Activated naive CD8-positive, alpha-beta T cell treated with anti-CD3 and anti-CD28 coated beads, Interleukin-2, amount 50 U/mL, for 24 hours (primary cell): ENCODE results near the gene ACMSD.
A peak's percentile ranks its signal among the peaks of the same experiment; 100 is the strongest.
"Not testable (repeated sequence)": the region's sequence is repeated elsewhere in the genome, so short reads cannot be mapped to it uniquely, and the experiment has no call there.

Source experiments
- ATAC-seq: fragments of 150-1000 bp; cut with Tn5 transposase; one replicate; pipeline ENCODE4 v1.10.0; 2021
- DNase-seq: peaks from one replicate; pipeline ENCODE4 v3.0.0; 2021
- H3K27ac Mint-ChIP-seq: one replicate; pipeline ENCODE4 v1.8.0; 2021; ENCODE audit warnings: mild to moderate bottlenecking, mixed read lengths
- H3K27me3 Mint-ChIP-seq: one replicate; pipeline ENCODE4 v1.8.0; 2021; ENCODE audit warnings: mixed read lengths
- H3K36me3 Mint-ChIP-seq: one replicate; pipeline ENCODE4 v1.8.0; 2021; ENCODE audit warnings: low read depth, mixed read lengths
- H3K4me1 Mint-ChIP-seq: one replicate; pipeline ENCODE4 v1.8.0; 2021; ENCODE audit warnings: mixed read lengths
- H3K4me3 Mint-ChIP-seq: one replicate; pipeline ENCODE4 v1.8.0; 2021; ENCODE audit warnings: mild to moderate bottlenecking, moderate library complexity, mixed read lengths
- H3K9me3 Mint-ChIP-seq: one replicate; pipeline ENCODE4 v1.8.0; 2021; ENCODE audit warnings: mixed read lengths

The ACMSD gene

DNA sequence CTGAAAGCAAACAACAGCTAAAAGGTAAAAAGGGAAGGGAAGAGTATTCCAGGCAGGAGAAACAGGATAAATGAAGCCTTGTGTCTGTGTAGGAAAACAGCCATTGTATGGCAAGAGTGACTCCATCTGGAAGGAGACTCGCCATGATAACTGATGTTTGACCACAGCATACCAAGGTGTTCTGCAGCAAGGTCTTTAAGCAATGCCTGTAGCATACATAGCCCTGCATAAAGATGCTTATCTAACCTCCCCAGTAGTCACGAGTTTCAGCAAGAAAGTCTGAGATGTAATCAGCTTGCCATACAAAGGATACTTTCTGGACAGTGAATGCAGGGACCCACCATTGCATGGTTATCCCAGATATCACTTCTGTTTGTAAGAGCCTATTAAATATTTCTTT, 68.3 kb downstream of the ACMSD start:
- ATAC-seq: no peak
- no peak overlapping the region for H3K4me3 Mint-ChIP-seq
- peaks cover 14% of the 10 kb centered on the region for H3K9me3 Mint-ChIP-seq

DNA sequence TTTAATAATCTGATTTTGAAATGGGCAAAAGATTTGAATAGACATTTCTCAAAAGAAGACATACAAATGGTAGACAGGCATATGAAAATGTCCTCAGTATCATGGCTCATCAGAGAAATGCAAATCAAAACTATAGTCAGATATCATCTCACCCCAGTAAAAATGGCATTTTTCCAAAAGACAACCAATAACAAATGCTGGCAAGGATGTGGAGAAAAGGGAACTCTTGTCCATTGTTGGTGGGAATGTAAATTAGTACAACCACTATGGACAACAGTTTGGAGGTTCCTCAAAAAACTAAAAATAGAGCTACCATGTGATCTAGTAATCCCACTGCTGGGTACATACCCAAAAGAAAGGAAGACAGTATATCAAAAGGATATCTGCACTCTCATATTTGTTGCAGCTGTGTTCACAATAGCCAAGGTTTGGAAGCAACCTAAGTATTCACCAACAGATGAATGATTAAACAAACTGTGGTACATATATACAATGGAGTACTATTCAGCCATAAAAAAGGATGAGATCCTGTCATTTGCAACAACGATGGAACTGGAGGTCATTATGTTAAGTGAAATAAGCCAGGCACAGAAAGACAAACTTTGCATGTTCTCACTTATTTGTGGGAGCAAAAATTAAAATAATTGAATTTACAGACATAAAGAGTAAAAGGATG, 69.2 kb downstream of the ACMSD start:
- not testable (repeated sequence) for H3K27ac Mint-ChIP-seq, ATAC-seq, H3K36me3 Mint-ChIP-seq, H3K27me3 Mint-ChIP-seq, H3K4me3 Mint-ChIP-seq, H3K4me1 Mint-ChIP-seq, DNase-seq
- peaks cover 18% of the 10 kb centered on the region for H3K9me3 Mint-ChIP-seq

More for the DNA sequence above, 68.3 kb downstream of the ACMSD start:
- no peaks in the 10 kb centered on the region for H3K27me3 Mint-ChIP-seq
- H3K4me1 Mint-ChIP-seq: no peaks in the 10 kb centered on the region
- H3K27ac Mint-ChIP-seq: no peak overlapping the region
- no peak for DNase-seq
- H3K36me3 Mint-ChIP-seq: peaks cover 3% of the 10 kb centered on the region

DNA sequence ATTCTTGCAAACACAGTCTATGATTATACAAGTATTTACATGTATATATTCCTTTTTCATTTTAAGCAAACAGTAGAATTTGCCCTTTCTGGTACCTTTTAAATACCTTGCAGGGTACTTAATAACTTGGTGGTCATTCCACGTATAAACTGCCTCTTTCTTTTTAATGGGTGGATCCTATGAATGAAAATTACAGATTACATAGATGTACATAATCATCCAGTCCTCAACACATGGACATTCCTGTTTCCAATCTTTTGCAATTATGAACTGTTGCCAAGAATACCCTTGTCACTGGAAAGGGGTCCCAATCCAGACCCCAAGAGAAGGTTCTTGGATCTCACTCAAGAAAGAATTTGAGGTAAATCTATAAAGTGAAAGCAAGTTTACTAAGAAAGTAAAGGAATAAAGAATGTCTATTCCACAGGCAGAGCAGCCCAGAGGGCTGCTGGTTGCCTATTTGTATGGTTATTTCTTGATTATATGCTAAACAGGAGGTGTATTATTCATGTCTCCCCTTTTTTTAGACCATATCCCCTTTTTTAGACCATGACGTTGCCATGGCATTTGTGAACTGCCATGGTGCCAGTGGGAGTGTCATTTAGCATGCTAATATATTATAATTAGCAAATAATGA, 72.5 kb downstream of the ACMSD start:
- Mint-ChIP-seq H3K4me3 (no peak overlapping the region), H3K36me3 (peaks cover 7% of the 10 kb centered on the region), H3K4me1 (no peaks in the 10 kb centered on the region), H3K27ac (no peak overlapping the region), H3K9me3 (peaks cover 18% of the 10 kb centered on the region), H3K27me3 (no peaks in the 10 kb centered on the region)
- DNase-seq (no peak), ATAC-seq (no peak)

DNA sequence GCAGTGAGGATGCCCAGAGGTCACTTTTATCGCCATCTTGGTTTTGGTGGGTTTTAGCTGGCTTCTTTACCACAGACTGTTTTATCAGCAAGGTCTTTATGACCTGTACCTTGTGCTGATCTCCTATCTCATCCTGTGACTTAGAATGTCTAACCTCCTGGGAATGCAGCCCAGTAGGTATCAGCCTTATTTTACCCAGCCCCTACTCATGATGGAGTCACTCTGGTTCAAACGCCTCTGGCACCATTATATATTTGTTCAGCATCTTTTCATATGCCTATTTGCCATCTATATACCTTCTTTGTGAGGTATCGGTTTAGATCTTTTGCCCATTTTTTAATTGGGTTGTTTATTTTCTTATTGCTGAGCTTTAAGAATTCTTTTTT, 73.0 kb downstream of the ACMSD start:
- H3K4me3 Mint-ChIP-seq: no peak overlapping the region
- no peaks in the 10 kb centered on the region for H3K27me3 Mint-ChIP-seq
- H3K9me3 Mint-ChIP-seq: peaks cover 18% of the 10 kb centered on the region

DNA sequence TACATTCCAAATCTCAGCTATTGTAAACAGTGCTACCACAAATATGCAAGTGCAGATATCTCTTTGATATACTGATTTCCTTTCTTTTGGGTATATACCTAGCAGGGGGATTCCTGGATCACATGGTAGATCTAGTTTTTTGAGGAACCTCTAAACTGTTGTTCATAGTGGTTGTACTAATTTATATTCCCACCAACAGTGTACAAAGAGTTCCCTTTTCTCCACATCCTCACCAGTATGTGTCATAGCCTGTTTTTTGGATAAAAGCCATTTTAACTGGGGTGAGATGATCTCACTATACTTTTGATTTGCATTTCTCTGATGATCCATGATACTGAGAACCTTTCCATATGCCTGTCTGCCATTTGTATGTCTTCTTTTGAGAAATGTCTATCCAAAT, 73.9 kb downstream of the ACMSD start:
- peaks cover 5% of the 10 kb centered on the region for H3K4me1 Mint-ChIP-seq
- DNase-seq (no peak), ATAC-seq (no peak)
- H3K9me3 Mint-ChIP-seq: peaks cover 16% of the 10 kb centered on the region
- peaks cover 6% of the 10 kb centered on the region for H3K36me3 Mint-ChIP-seq
- no peak overlapping the region for H3K4me3 Mint-ChIP-seq
- H3K27ac Mint-ChIP-seq: no peak overlapping the region
- H3K27me3 Mint-ChIP-seq: no peaks in the 10 kb centered on the region

More for the DNA sequence above, 73.0 kb downstream of the ACMSD start:
- Mint-ChIP-seq H3K36me3 (peaks cover 7% of the 10 kb centered on the region), H3K27ac (no peak overlapping the region), H3K4me1 (no peaks in the 10 kb centered on the region)
- ATAC-seq: no peak
- DNase-seq: no peak

DNA sequence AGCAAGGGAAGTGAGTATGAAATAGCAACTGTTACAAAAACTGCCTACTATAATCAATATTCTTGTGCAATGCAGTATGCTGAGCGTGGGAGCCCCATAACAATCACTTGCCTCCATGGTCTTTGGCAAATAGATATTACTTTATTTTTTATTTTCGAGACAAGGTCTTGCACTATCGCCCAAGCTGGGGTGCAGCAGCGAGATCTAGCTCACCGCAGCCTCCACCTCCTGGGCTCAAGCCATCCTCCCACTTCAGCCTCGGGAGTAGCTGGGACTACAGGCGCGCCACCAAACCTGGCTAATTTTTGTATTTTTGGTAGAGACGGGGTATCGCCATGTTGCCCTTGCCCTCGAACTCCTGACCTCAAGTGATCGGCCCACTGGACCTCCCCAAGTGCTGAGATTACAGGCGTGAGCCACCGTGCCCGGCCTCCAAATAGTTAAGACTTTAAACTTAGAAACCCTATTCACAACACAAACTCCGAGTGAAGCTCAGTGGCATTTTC, 79.0 kb downstream of the ACMSD start:
- H3K27me3 Mint-ChIP-seq: peaks cover 4% of the 10 kb centered on the region
- H3K27ac Mint-ChIP-seq: peak overlapping the region; percentile 96
- DNase-seq: peak; percentile 13
- peaks cover 34% of the 10 kb centered on the region for H3K4me1 Mint-ChIP-seq
- no peak for ATAC-seq
- peaks cover 26% of the 10 kb centered on the region for H3K36me3 Mint-ChIP-seq
- H3K4me3 Mint-ChIP-seq: peak overlapping the region; percentile 96
- H3K9me3 Mint-ChIP-seq: no peaks in the 10 kb centered on the region

DNA sequence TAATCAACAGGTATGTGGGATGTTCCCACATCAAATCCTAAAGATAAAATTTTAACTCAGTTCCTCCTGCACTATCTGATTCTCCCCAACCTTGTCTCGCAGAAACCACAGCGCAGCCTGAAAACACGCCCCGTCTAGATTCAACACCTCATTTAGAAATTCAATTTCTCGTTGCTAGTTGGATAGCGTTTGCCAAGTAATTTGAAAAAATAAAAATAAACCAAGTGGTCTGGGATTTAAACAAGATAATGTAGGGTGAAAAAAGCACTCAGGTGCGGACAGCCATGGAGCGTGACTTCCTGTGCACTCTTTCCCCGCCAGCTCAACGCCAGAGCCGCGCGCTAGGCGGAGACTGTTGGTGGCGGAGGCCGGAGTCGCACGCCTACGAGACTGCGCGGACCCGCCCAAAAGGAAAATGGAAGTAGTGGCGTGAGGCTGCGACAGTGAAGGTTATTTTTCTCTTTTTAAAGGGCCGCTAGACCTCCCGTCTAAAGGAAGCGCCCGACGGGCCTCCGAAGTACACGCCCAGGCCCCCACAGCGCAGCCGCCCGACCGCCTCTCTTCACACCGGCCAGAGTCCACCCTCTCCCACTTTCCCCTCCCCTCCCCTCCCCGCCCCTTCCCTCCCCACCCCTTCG, 79.6 kb downstream of the ACMSD start:
- Mint-ChIP-seq H3K9me3 (no peaks in the 10 kb centered on the region), H3K27me3 (peaks cover 4% of the 10 kb centered on the region), H3K4me1 (peaks cover 39% of the 10 kb centered on the region), H3K4me3 (peak overlapping the region; percentile 96), H3K27ac (peak overlapping the region; percentile 96), H3K36me3 (peaks cover 26% of the 10 kb centered on the region)
- no peak for DNase-seq
- ATAC-seq: peak; percentile 79

DNA sequence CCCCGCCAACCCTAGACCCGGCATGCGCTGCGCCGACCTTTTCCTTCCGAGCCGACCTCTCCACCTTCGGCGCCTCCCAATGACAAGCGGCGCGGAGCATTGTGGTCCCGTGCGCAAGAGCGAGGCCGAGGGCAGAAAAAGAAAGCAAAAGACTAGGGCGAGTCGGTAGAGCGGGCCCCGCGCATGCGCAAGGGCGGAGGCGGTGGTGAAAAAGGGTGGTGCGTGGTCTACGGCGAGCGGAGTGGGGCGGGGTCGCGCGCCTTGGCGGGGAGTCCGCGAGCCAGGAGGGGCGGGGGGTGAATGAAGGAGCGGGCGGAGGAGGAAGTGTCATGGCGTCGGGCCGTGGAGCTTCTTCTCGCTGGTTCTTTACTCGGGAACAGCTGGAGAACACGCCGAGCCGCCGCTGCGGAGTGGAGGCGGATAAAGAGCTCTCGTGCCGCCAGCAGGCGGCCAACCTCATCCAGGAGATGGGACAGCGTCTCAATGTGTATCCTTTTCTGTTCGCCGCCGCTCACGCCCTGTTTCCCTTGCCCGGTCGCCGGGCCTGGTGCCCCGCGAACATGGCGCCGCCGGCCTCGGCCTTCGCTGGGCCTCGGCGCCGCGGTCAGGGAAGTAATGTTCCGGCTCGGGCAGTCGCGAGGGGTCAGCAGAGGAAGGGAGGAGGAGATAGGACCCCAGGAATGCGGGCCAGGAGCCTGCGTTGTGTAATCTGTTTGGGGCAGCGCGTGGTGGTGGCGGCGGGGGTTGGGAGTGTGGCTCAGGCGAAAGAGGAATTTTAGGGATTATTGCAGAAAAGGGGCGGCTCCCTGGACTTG, 80.3 kb downstream of the ACMSD start, which contains the start of gene CCNT2:
Gene CCNT2, plus strand, starts transcription at position 297 of the 815 bp plus-strand sequence. Its CDS starts 33 bp downstream, at position 330.
- Mint-ChIP-seq H3K9me3 (no peaks in the 10 kb centered on the region), H3K4me3 (peak within 1 kb of the TSS; percentile 96), H3K4me1 (peaks cover 45% of the 10 kb centered on the region), H3K27me3 (peaks cover 4% of the 10 kb centered on the region), H3K36me3 (peaks cover 26% of the 10 kb centered on the region), H3K27ac (peak within 1 kb of the TSS; percentile 96)
- DNase-seq (peak; percentile 100), ATAC-seq (peak; percentile 90)

DNA sequence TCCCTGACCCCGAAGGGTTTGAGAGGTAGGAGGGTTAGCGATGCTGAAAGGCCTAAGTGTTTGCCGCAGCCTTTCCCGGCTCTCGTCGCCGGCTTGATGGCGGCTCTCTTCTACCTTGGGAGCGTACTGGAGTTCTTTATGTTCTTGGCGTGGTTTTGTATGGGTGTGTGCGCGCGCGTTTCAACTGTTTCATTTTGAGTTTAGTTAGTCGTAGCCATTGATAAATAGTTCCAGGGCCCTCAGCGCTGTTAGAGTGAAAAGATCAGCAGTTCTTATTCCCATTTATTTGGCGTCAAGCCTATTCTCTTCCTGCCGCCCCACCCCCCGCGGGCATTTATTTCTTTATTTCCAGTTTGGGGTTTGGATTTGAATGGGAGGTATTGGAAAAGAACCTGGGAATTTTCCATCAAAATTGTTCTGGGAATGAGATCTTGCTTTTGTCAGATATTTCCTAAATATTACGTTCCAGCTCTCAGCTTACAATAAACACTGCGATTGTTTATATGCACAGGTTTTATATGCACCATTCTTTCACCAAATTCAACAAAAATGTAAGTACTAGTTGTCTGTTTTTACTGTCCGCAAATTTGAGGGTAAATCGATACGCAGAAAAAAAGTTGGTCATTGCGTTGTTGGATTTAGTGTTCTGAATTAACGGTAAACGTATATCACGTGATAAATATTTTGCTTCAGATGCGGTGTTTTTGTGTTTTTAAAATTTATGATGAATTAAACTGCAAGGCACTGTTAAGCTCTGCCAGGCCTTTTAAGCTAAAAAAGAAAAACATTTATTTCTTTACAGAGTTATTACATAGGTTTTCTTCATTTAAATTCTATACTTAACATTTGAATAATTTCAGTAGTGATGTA, 81.2 kb downstream of the ACMSD start:
- Mint-ChIP-seq H3K36me3 (peaks cover 31% of the 10 kb centered on the region), H3K4me1 (peaks cover 50% of the 10 kb centered on the region)

DNA sequence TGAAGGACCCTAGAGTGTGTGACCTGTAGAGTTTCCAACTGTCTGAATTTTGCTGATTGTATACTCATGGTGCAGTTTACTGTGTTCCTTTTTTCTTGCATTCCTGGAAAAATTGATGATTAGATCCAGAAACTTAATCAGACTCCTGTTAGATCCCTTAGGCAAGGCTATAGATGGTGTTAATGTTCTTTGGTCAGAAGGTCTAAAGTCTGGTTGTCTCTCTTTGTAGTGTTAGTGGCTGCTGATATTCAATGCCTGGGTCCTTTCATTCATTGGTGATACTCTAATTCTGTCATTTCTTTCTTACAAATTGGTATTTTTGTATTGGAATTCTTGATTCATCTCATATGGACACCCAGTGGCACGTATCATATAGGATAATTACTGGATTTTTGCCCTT, 86.5 kb downstream of the ACMSD start:
- peaks cover 77% of the 10 kb centered on the region for H3K4me1 Mint-ChIP-seq
- H3K36me3 Mint-ChIP-seq: peaks cover 43% of the 10 kb centered on the region
- ATAC-seq (no peak), DNase-seq (no peak)
- H3K9me3 Mint-ChIP-seq: no peaks in the 10 kb centered on the region
- H3K27me3 Mint-ChIP-seq: no peaks in the 10 kb centered on the region
- H3K4me3 Mint-ChIP-seq: no peak overlapping the region
- H3K27ac Mint-ChIP-seq: peak overlapping the region; percentile 21

More for the DNA sequence above, 81.2 kb downstream of the ACMSD start:
- Mint-ChIP-seq H3K27me3 (peaks cover 4% of the 10 kb centered on the region), H3K27ac (peak overlapping the region; percentile 96), H3K9me3 (no peaks in the 10 kb centered on the region), H3K4me3 (peak overlapping the region; percentile 96)
- ATAC-seq (no peak), DNase-seq (peak; percentile 48)

DNA sequence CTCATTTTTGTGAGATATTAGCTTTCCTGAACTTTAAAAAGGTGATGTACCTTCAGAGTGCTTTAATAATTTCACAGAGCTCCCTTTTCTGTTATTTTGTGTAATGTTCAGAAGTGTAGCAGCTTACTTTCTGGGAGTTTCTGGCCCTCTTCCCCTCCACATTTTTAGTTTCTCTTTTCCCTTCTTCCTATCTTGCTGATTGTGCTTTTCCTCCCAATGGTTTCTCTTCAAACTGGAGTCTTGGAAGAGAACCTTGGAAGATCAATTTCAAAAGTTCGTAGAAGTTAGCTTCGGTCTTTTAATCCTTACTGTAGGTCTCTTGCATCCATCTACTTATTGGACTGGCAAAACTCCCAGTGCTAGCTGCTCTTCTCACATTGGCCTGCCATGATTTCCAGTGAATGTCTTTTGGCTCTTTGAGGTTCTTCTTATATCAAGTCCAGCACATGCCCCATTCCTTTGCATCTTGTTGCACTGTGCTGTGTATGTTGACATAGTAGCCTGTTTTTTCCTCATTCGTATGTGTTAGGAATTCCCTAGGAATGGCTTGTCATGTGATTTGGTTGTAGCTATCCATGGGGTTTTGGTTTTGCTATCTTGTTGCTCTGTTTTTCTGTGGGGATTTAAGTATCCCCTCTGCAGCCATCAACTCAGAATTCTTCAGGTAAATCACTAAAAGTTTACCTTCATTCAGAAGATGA, 88.0 kb downstream of the ACMSD start:
- H3K27ac Mint-ChIP-seq: peak overlapping the region; percentile 29
- no peak for ATAC-seq
- no peak for DNase-seq
- H3K9me3 Mint-ChIP-seq: no peaks in the 10 kb centered on the region
- H3K4me1 Mint-ChIP-seq: peaks cover 81% of the 10 kb centered on the region
- H3K36me3 Mint-ChIP-seq: peaks cover 44% of the 10 kb centered on the region
- no peaks in the 10 kb centered on the region for H3K27me3 Mint-ChIP-seq
- H3K4me3 Mint-ChIP-seq: peak overlapping the region; percentile 30

DNA sequence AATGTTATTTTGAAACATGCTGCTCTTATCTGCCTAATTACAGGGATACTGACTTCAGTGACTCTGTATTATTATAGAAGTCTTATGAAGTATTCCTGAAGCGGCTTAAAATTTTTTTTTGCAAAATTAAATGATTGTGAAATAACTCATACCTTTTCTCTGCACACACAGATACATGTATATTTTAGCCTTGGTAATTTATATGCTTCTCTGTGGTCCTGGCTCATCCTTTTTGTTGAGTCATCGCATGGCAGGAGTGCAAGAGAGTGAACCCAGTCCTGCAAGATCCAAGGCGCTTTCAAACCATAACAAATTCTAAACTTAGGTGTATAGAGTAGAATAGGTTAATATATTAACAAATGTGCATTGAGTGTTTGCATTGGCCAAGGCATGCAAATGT, 88.8 kb downstream of the ACMSD start:
- H3K9me3 Mint-ChIP-seq: no peaks in the 10 kb centered on the region
- H3K27me3 Mint-ChIP-seq: no peaks in the 10 kb centered on the region
- ATAC-seq (no peak), DNase-seq (no peak)
- H3K27ac Mint-ChIP-seq: no peak overlapping the region
- peaks cover 45% of the 10 kb centered on the region for H3K36me3 Mint-ChIP-seq
- H3K4me3 Mint-ChIP-seq: no peak overlapping the region
- H3K4me1 Mint-ChIP-seq: peaks cover 77% of the 10 kb centered on the region

DNA sequence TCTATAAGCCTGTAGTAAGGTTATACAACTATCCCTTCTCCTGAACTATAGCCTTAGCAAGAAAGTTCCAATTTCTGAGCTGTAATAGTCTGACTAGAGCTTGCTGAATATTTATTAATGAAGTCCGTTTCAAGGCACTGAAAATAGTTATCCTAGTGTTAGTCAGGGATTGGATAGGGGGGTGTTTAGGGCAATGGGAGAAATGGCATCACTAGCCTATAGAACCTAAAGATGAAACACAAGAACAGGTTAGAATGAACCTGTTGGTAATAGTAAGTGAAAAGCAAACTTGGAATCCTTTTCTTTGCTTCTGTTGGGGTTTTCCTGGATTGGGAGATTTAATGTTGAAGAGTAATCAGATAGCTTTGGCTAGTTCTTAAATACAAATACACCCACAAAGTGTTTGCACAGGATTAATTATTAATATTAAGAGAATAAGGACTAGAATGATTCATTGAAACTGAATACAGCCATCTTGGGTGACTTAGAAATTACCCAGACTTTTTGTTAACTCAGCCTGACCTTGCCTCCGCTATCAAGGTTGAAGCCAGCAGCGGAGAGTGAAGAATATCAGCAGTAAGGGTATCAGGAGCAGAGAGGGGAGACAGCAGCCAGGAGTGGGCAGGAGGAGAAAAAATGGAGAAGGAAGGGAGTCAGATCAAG, 94.6 kb downstream of the ACMSD start:
- no peak for ATAC-seq
- Mint-ChIP-seq H3K36me3 (peaks cover 35% of the 10 kb centered on the region), H3K4me3 (no peak overlapping the region), H3K9me3 (no peaks in the 10 kb centered on the region), H3K27ac (peak overlapping the region; percentile 69), H3K4me1 (peaks cover 64% of the 10 kb centered on the region), H3K27me3 (no peaks in the 10 kb centered on the region)
- no peak for DNase-seq
